ENCODE measurements around the gene ADAMTS9. TPM values are rescaled to one million over a fixed set of nuclear protein-coding genes. Genes with fewer than 3 reads are reported as not detected.

The ADAMTS9 gene
- polyA plus RNA-seq, 1 donor from 2014 or later, result 0.32 TPM

- H3K4me3 ChIP-seq (ENCODE audit: low read length), result no peak overlapping the region
- H3K9me2 ChIP-seq (ENCODE audit: insufficient read depth, low read length), result no peaks in the 10 kb centered on the region
- TF ChIP-seq CTCF (IDR thresholded peaks at IDR 0.05; ENCODE audit: poor library complexity, severe bottlenecking) (peak; percentile 25), EZH2 (IDR thresholded peaks at IDR 0.05; ENCODE audit: borderline replicate concordance, insufficient read depth, low read length, poor library complexity, severe bottlenecking) (no peak), MXI1 (conservative IDR thresholded peaks at IDR 0.05; ENCODE audit: poor library complexity, severe bottlenecking) (no peak), SMC3 (conservative IDR thresholded peaks at IDR 0.05; ENCODE audit: poor library complexity) (no peak)
- no peak overlapping the region for H3K27ac ChIP-seq (ENCODE audit: low read length)
- no peaks in the 10 kb centered on the region for H3K36me3 ChIP-seq (ENCODE audit: insufficient read depth, low read length)
- no peak overlapping the region for H3K4me2 ChIP-seq (ENCODE audit: low read length)
- H3F3A ChIP-seq (ENCODE audit: insufficient read depth, low read length, poor library complexity, severe bottlenecking), result no peaks in the 10 kb centered on the region
- no peaks in the 10 kb centered on the region for H4K20me1 ChIP-seq (ENCODE audit: insufficient read depth)
- H3K9ac ChIP-seq (ENCODE audit: low read length), result no peak overlapping the region
- no peaks in the 10 kb centered on the region for H3K9me3 ChIP-seq (ENCODE audit: low read length)
- no peaks in the 10 kb centered on the region for H3K79me2 ChIP-seq (replicated peaks; ENCODE audit: insufficient read depth, low read length)
- no peaks in the 10 kb centered on the region for H3K27me3 ChIP-seq (ENCODE audit: insufficient read depth, low read depth, low read length)
- H2AFZ ChIP-seq (ENCODE audit: low read depth, low read length), result no peak overlapping the region
These were observed 36.5 kb downstream of the ADAMTS9 start for GRCh38 chr3:64651303-64651702.

- Histone ChIP-seq H3K4me3 (ENCODE audit: low read length) (no peak overlapping the region), H3K9ac (ENCODE audit: low read length) (no peak overlapping the region), H3K9me3 (ENCODE audit: low read length) (no peaks in the 10 kb centered on the region), H3K36me3 (ENCODE audit: insufficient read depth, low read length) (no peaks in the 10 kb centered on the region), H3K79me2 (replicated peaks; ENCODE audit: insufficient read depth, low read length) (no peaks in the 10 kb centered on the region), H4K20me1 (ENCODE audit: insufficient read depth) (no peaks in the 10 kb centered on the region), H3F3A (ENCODE audit: insufficient read depth, low read length, poor library complexity, severe bottlenecking) (no peaks in the 10 kb centered on the region), H3K9me2 (ENCODE audit: insufficient read depth, low read length) (no peaks in the 10 kb centered on the region), H2AFZ (ENCODE audit: low read depth, low read length) (no peak overlapping the region), H3K4me2 (ENCODE audit: low read length) (no peak overlapping the region), H3K27me3 (ENCODE audit: insufficient read depth, low read depth, low read length) (no peaks in the 10 kb centered on the region), H3K27ac (ENCODE audit: low read length) (no peak overlapping the region)
- TF ChIP-seq MXI1 (conservative IDR thresholded peaks at IDR 0.05; ENCODE audit: poor library complexity, severe bottlenecking), result no peak
- TF ChIP-seq, protein P1, sequence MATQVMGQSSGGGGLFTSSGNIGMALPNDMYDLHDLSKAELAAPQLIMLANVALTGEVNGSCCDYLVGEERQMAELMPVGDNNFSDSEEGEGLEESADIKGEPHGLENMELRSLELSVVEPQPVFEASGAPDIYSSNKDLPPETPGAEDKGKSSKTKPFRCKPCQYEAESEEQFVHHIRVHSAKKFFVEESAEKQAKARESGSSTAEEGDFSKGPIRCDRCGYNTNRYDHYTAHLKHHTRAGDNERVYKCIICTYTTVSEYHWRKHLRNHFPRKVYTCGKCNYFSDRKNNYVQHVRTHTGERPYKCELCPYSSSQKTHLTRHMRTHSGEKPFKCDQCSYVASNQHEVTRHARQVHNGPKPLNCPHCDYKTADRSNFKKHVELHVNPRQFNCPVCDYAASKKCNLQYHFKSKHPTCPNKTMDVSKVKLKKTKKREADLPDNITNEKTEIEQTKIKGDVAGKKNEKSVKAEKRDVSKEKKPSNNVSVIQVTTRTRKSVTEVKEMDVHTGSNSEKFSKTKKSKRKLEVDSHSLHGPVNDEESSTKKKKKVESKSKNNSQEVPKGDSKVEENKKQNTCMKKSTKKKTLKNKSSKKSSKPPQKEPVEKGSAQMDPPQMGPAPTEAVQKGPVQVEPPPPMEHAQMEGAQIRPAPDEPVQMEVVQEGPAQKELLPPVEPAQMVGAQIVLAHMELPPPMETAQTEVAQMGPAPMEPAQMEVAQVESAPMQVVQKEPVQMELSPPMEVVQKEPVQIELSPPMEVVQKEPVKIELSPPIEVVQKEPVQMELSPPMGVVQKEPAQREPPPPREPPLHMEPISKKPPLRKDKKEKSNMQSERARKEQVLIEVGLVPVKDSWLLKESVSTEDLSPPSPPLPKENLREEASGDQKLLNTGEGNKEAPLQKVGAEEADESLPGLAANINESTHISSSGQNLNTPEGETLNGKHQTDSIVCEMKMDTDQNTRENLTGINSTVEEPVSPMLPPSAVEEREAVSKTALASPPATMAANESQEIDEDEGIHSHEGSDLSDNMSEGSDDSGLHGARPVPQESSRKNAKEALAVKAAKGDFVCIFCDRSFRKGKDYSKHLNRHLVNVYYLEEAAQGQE (IDR thresholded peaks at IDR 0.05; ENCODE audit: borderline replicate concordance), result no peak
- no peak for TF ChIP-seq EP300 (conservative IDR thresholded peaks at IDR 0.05; ENCODE audit: poor library complexity, severe bottlenecking)
- no peak for TF ChIP-seq EZH2 (IDR thresholded peaks at IDR 0.05; ENCODE audit: borderline replicate concordance, insufficient read depth, low read length, poor library complexity, severe bottlenecking)
- TF ChIP-seq TAF1 (IDR thresholded peaks at IDR 0.05; ENCODE audit: low read depth), result no peak
These were observed 37.1 kb downstream of the ADAMTS9 start for GRCh38 chr3:64650715-64651114.

DNA sequence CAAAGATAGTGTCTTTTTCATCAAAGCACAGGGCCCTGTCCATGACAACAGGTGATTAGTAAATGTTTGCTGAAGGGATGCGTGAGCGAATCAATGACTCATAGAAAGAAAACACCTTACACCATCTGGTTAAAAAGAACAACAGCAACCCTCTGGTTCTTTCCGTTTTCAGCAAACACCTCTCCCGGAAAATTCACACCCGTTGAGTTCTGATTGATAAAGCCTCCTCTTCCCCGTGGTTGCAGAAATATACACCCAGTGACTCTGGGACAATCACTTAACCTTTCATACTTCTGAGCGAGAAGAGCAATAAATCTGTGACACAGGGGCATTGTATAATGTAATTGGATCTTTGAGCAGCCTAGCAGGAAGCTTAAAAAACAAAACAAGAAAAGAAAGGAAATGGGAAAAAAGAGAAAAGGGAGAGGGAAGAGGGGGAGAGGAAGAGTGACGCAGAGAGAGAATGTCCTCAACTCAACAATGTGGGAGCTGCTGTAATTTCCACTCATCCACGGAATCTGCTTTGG lies 37.6 kb downstream of the ADAMTS9 start:
- H3K9me2 ChIP-seq (ENCODE audit: insufficient read depth, low read length), result no peaks in the 10 kb centered on the region

More for the DNA sequence above, 37.6 kb downstream of the ADAMTS9 start:
- H3K9ac ChIP-seq (ENCODE audit: low read length), result no peak overlapping the region
- H3K27me3 ChIP-seq (ENCODE audit: insufficient read depth, low read depth, low read length), result no peaks in the 10 kb centered on the region
- no peak for TF ChIP-seq EP300 (conservative IDR thresholded peaks at IDR 0.05; ENCODE audit: poor library complexity, severe bottlenecking)
- TF ChIP-seq EZH2 (IDR thresholded peaks at IDR 0.05; ENCODE audit: borderline replicate concordance, insufficient read depth, low read length, poor library complexity, severe bottlenecking), result no peak
- no peak for TF ChIP-seq CTCF (IDR thresholded peaks at IDR 0.05; ENCODE audit: poor library complexity, severe bottlenecking)
- TF ChIP-seq, protein P1 (IDR thresholded peaks at IDR 0.05; ENCODE audit: borderline replicate concordance), result no peak
- no peak for TF ChIP-seq MXI1 (conservative IDR thresholded peaks at IDR 0.05; ENCODE audit: poor library complexity, severe bottlenecking)
- TF ChIP-seq RAD21 (conservative IDR thresholded peaks at IDR 0.05), result no peak
- no peak for TF ChIP-seq SMC3 (conservative IDR thresholded peaks at IDR 0.05; ENCODE audit: poor library complexity)
- no peak for TF ChIP-seq POLR2AphosphoS5 (IDR thresholded peaks at IDR 0.05)
- TF ChIP-seq TAF1 (IDR thresholded peaks at IDR 0.05; ENCODE audit: low read depth), result no peak
- H2AFZ ChIP-seq (ENCODE audit: low read depth, low read length), result no peak overlapping the region
- H3K9me3 ChIP-seq (ENCODE audit: low read length), result no peaks in the 10 kb centered on the region
- H3K36me3 ChIP-seq (ENCODE audit: insufficient read depth, low read length), result no peaks in the 10 kb centered on the region
- no peaks in the 10 kb centered on the region for H4K20me1 ChIP-seq (ENCODE audit: insufficient read depth)
- H3K27ac ChIP-seq (ENCODE audit: low read length), result no peak overlapping the region
- no peaks in the 10 kb centered on the region for H3F3A ChIP-seq (ENCODE audit: insufficient read depth, low read length, poor library complexity, severe bottlenecking)
- no peak overlapping the region for H3K4me2 ChIP-seq (ENCODE audit: low read length)
- H3K79me2 ChIP-seq (replicated peaks; ENCODE audit: insufficient read depth, low read length), result no peaks in the 10 kb centered on the region
- no peak overlapping the region for H3K4me3 ChIP-seq (ENCODE audit: low read length)
